Mesenchymal stem cell (in vitro differentiated cells and primary cell): ENCODE results near the gene JDP2.

Source experiments
- DNase-seq: peaks from one replicate; pipeline ENCODE4 v3.0.0-alpha.2; 2013
- H2AFZ ChIP-seq: one replicate; pipeline ENCODE4 v1.6.1; 2013; ENCODE audit warnings: low read depth, mild to moderate bottlenecking, control low read depth, inconsistent platforms, low read length, moderate library complexity
- H2AK5ac ChIP-seq: 2 replicates; pipeline ENCODE4 v1.6.1; 2013; ENCODE audit warnings: low read length, moderate library complexity, mild to moderate bottlenecking, inconsistent platforms; ENCODE audit not compliant: severe bottlenecking
- H2BK120ac ChIP-seq: one replicate; pipeline ENCODE4 v1.6.1; 2013; ENCODE audit warnings: low read depth, mild to moderate bottlenecking, inconsistent platforms, low read length, moderate library complexity
- H2BK12ac ChIP-seq, 2 experiments: one replicate each; pipeline ENCODE4 v1.6.1; 2013; ENCODE audit warnings: inconsistent platforms in 2 of 2, low read length in 2 of 2, mild to moderate bottlenecking in 2 of 2, moderate library complexity in 2 of 2, control low read depth in 1 of 2
- H2BK15ac ChIP-seq: one replicate; pipeline ENCODE4 v1.6.1; 2013; ENCODE audit warnings: mild to moderate bottlenecking, low read depth, inconsistent platforms; ENCODE audit not compliant: poor library complexity, severe bottlenecking
- H2BK5ac ChIP-seq: 2 replicates; pipeline ENCODE4 v1.6.1; 2013; ENCODE audit warnings: low read depth, mild to moderate bottlenecking, low read length, control low read depth, inconsistent platforms; ENCODE audit not compliant: poor library complexity, severe bottlenecking
- H3K14ac ChIP-seq, 2 experiments: one replicate each; pipeline ENCODE4 v1.6.1; 2013; ENCODE audit warnings: inconsistent platforms in 2 of 2, low read length in 2 of 2, control low read depth in 1 of 2, mild to moderate bottlenecking in 1 of 2, moderate library complexity in 1 of 2
- H3K18ac ChIP-seq, 2 experiments: one replicate each; pipeline ENCODE4 v1.6.1; 2013; ENCODE audit warnings: inconsistent platforms in 2 of 2, low read length in 2 of 2, control low read depth in 1 of 2, low read depth in 1 of 2, mild to moderate bottlenecking in 1 of 2
- H3K23ac ChIP-seq, 2 experiments: one replicate each; pipeline ENCODE4 v1.6.1; 2013; ENCODE audit warnings: inconsistent platforms in 2 of 2, low read length in 2 of 2, mild to moderate bottlenecking in 2 of 2, moderate library complexity in 2 of 2, control low read depth in 1 of 2
- H3K27ac ChIP-seq: 2 replicates; pipeline ENCODE4 v1.5.1; 2013; ENCODE audit warnings: mild to moderate bottlenecking, moderate library complexity, low read length, control low read depth, inconsistent platforms; ENCODE audit not compliant: poor library complexity, severe bottlenecking
- H3K27me3 ChIP-seq, 2 experiments: 2 replicates each; pipeline versions ENCODE4 v1.6.1 to v1.7.0; 2013; ENCODE audit warnings: low read length in 2 of 2, mild to moderate bottlenecking in 2 of 2, moderate library complexity in 2 of 2, control low read depth in 1 of 2, inconsistent platforms in 1 of 2; ENCODE audit not compliant: control insufficient read depth in 1 of 2, insufficient read depth in 1 of 2
- H3K36me3 ChIP-seq, 2 experiments: 2 replicates each; pipeline versions ENCODE4 v1.6.1 to v1.7.0; 2013; ENCODE audit warnings: low read length in 2 of 2, control low read depth in 1 of 2, inconsistent platforms in 1 of 2, low read depth in 1 of 2, mild to moderate bottlenecking in 1 of 2; ENCODE audit not compliant: insufficient read depth in 2 of 2, control insufficient read depth in 1 of 2
- H3K4ac ChIP-seq, 2 experiments: one replicate each; pipeline ENCODE4 v1.6.1; 2013; ENCODE audit warnings: inconsistent platforms in 2 of 2, low read length in 2 of 2, mild to moderate bottlenecking in 2 of 2, moderate library complexity in 2 of 2, control low read depth in 1 of 2, low read depth in 1 of 2
- H3K4me1 ChIP-seq: 2 replicates; pipeline ENCODE4 v1.6.1; 2013; ENCODE audit warnings: low read depth, low read length, control low read depth; ENCODE audit not compliant: control insufficient read depth, insufficient read depth
- H3K4me2 ChIP-seq: 2 replicates; pipeline ENCODE4 v1.6.1; 2013; ENCODE audit warnings: low read length, mild to moderate bottlenecking, inconsistent platforms; ENCODE audit not compliant: poor library complexity, severe bottlenecking
- H3K4me3 ChIP-seq, 2 experiments: 2 replicates each; pipeline versions ENCODE4 v1.5.1 to v1.7.0; 2013; ENCODE audit warnings: low read length in 2 of 2, mild to moderate bottlenecking in 2 of 2, control low read depth in 1 of 2, low read depth in 1 of 2; ENCODE audit not compliant: insufficient read depth in 1 of 2
- H3K79me1 ChIP-seq: replicated peaks from 2 replicates; pipeline ENCODE4 v1.6.1; 2013; ENCODE audit warnings: mild to moderate bottlenecking, control low read depth, low read length, inconsistent platforms; ENCODE audit not compliant: poor library complexity, severe bottlenecking
- H3K9ac ChIP-seq: 2 replicates; pipeline ENCODE4 v1.7.0; 2013; ENCODE audit warnings: mild to moderate bottlenecking, low read length, moderate library complexity
- H3K9me3 ChIP-seq: 2 replicates; pipeline ENCODE4 v1.7.0; 2013; ENCODE audit warnings: mild to moderate bottlenecking, low read length; ENCODE audit not compliant: control insufficient read depth
- H4K8ac ChIP-seq: one replicate; pipeline ENCODE4 v1.6.1; 2013; ENCODE audit warnings: inconsistent platforms, mild to moderate bottlenecking, low read length, moderate library complexity
- H4K91ac ChIP-seq: one replicate; pipeline ENCODE4 v1.6.1; 2013; ENCODE audit warnings: mild to moderate bottlenecking, low read length, inconsistent platforms
- WGBS: methylation state at CpG from one replicate; pipeline ENCODE4 v1.1.7; 2013; ENCODE audit warnings: mixed read lengths; 5-methylcytosine and 5-hydroxymethylcytosine counted together

The JDP2 gene

GRCh38 chr14:75497191-75497590, 69.4 kb downstream of the JDP2 start:
- no peak for DNase-seq
- no peak overlapping the region for H4K91ac ChIP-seq
- no peak overlapping the region for H3K9ac ChIP-seq
- H3K14ac ChIP-seq = no peak overlapping the region
- no peaks in the 10 kb centered on the region for H3K79me1 ChIP-seq
- H3K4me2 ChIP-seq = no peak overlapping the region
- no peak overlapping the region for H3K23ac ChIP-seq
- no peak overlapping the region for H3K4ac ChIP-seq
- H3K18ac ChIP-seq = no peak overlapping the region
- WGBS = 86% methylated on average over 4 of the region's 4 CpGs
- no peak overlapping the region for H2BK120ac ChIP-seq
- no peaks in the 10 kb centered on the region for H3K27me3 ChIP-seq
- no peak overlapping the region for H2AFZ ChIP-seq
- H3K4me1 ChIP-seq = no peaks in the 10 kb centered on the region
- H3K36me3 ChIP-seq = no peaks in the 10 kb centered on the region
- no peak overlapping the region for H2BK5ac ChIP-seq
- no peaks in the 10 kb centered on the region for H3K9me3 ChIP-seq
- H3K4me3 ChIP-seq = no peak overlapping the region
- no peak overlapping the region for H4K8ac ChIP-seq
- H2AK5ac ChIP-seq = no peak overlapping the region
- H2BK12ac ChIP-seq = no peak overlapping the region
- no peak overlapping the region for H2BK15ac ChIP-seq
- no peak overlapping the region for H3K27ac ChIP-seq

- no peak overlapping the region for H3K9ac ChIP-seq
- H3K14ac ChIP-seq = no peak overlapping the region
- no peaks in the 10 kb centered on the region for H3K79me1 ChIP-seq
- H2AK5ac ChIP-seq = no peak overlapping the region
- no peak overlapping the region for H3K4me3 ChIP-seq
- no peaks in the 10 kb centered on the region for H3K27me3 ChIP-seq
- H3K27ac ChIP-seq = no peak overlapping the region
- 94% methylated on average over 7 of the region's 11 CpGs for WGBS
- H2BK5ac ChIP-seq = no peak overlapping the region
- H3K4me1 ChIP-seq = no peaks in the 10 kb centered on the region
- H3K36me3 ChIP-seq = no peaks in the 10 kb centered on the region
- H2AFZ ChIP-seq = no peak overlapping the region
- no peak overlapping the region for H4K91ac ChIP-seq
- no peak overlapping the region for H3K4ac ChIP-seq
- H3K9me3 ChIP-seq = no peaks in the 10 kb centered on the region
- H3K23ac ChIP-seq = no peak overlapping the region
- H2BK15ac ChIP-seq = no peak overlapping the region
- no peak overlapping the region for H4K8ac ChIP-seq
- no peak overlapping the region for H3K18ac ChIP-seq
- DNase-seq = no peak
- H2BK120ac ChIP-seq = no peak overlapping the region
- H3K4me2 ChIP-seq = no peak overlapping the region
- H2BK12ac ChIP-seq = no peak overlapping the region
Observed at GRCh38 chr14:75497701-75498100, 69.9 kb downstream of the JDP2 start.

GRCh38 chr14:75499084-75499875, 71.5 kb downstream of the JDP2 start:
- Histone ChIP-seq H4K91ac (no peak overlapping the region), H2AFZ (no peak overlapping the region), H2BK12ac (no peak overlapping the region), H3K23ac (no peak overlapping the region), H3K9ac (no peak overlapping the region), H2BK15ac (no peak overlapping the region), H3K4me2 (no peak overlapping the region), H3K4me3 (no peak overlapping the region), H3K4ac (no peak overlapping the region), H2AK5ac (no peak overlapping the region), H3K79me1 (no peaks in the 10 kb centered on the region), H3K9me3 (no peaks in the 10 kb centered on the region), H2BK5ac (no peak overlapping the region), H3K36me3 (no peaks in the 10 kb centered on the region), H2BK120ac (no peak overlapping the region), H3K27ac (no peak overlapping the region), H3K27me3 (no peaks in the 10 kb centered on the region), H4K8ac (no peak overlapping the region), H3K4me1 (no peaks in the 10 kb centered on the region), H3K14ac (no peak overlapping the region), H3K18ac (no peak overlapping the region)
- DNase-seq = no peak
- 87% methylated on average over 16 of the region's 16 CpGs for WGBS

GRCh38 chr14:75501080-75501479, 73.3 kb downstream of the JDP2 start:
- 97% methylated on average over 3 of the region's 3 CpGs for WGBS
- no peak for DNase-seq
- H3K4me2 ChIP-seq = no peak overlapping the region
- no peak overlapping the region for H2AK5ac ChIP-seq
- H3K4me1 ChIP-seq = no peaks in the 10 kb centered on the region
- no peak overlapping the region for H2BK120ac ChIP-seq
- no peak overlapping the region for H2BK5ac ChIP-seq
- no peaks in the 10 kb centered on the region for H3K27me3 ChIP-seq
- no peaks in the 10 kb centered on the region for H3K36me3 ChIP-seq
- no peak overlapping the region for H3K14ac ChIP-seq
- no peak overlapping the region for H2BK12ac ChIP-seq
- H4K91ac ChIP-seq = peak overlapping the region; percentile 37
- no peak overlapping the region for H3K4ac ChIP-seq
- H3K23ac ChIP-seq = no peak overlapping the region
- no peak overlapping the region for H2AFZ ChIP-seq
- H2BK15ac ChIP-seq = no peak overlapping the region
- no peak overlapping the region for H3K27ac ChIP-seq
- no peaks in the 10 kb centered on the region for H3K9me3 ChIP-seq
- H3K4me3 ChIP-seq = no peak overlapping the region
- H3K9ac ChIP-seq = no peak overlapping the region
- no peak overlapping the region for H4K8ac ChIP-seq
- no peak overlapping the region for H3K18ac ChIP-seq
- no peaks in the 10 kb centered on the region for H3K79me1 ChIP-seq
